HG02970 (cell line): ENCODE results near the gene CEP85L.
A peak's percentile ranks its signal among the peaks of the same experiment; 100 is the strongest.

Experiments
- ATAC-seq: cut with Tn5 transposase; IDR thresholded peaks from one replicate; pipeline ENCODE4 v1.9.1; 2021; ENCODE audit warnings: mild to moderate bottlenecking, moderate library complexity, moderate number of reproducible peaks; ENCODE audit not compliant: unreplicated experiment, low FRiP score

The CEP85L gene

DNA sequence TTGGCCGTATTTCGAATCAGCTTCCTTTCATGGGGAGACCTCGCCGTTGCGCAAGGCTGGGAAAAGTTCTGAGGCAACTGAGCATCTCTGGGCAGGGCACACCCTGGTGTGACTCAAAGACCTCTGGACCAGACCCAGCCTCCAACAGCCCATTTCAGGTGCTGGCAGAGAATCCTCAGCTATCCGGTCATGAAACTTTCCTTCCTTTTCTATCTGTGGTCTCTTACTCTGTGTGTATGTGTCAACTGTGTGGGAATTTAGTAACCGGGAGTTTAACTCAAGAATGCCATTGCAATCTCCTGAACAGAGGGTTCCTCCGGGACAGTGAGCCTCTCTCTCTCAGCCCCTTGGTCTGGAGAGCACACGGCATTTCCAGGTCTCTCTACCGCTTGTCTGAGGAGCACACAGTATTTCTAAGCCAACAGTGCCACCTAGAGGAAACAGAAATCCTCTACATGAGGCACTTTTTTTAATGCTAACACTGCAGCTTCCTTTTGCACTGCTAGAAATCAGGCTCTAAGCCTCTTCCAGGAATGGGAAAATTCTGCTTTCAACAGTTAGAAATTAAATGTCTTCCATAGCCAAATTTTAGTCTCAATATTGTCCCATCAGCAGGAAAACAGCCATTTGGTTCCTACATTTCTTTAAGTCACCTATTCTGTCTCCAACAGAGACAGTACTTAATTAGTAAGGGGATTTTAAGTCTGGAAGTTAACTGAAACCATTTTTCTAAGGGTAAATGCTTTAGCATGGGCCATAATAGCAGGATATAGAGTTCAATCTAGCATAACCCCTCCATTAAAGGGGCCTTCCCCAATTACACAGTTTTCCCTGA, 70.6 kb downstream of the CEP85L start:
- no peak for ATAC-seq

- no peak for ATAC-seq
Observed at GRCh38 chr6:118579786-118580185, 71.6 kb downstream of the CEP85L start.

DNA sequence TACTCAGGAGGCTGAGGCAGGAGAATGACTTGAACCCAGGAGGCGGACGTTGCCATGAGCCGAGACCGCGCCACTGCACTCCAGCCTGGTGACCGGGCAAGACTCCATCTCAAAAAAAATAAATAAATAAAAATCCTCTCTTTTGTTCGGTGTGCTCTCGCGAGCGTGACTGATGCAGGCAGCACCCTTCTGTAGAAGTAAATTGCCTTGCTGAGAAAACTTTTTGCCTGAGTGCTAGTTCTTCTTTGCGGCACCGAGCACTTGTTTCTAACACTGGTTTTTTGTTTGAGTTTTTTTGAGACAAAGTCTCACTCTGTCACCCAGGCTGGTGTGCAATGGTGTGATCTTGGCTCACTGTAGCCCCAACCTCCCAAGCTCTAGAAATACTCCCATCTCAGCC, 72.8 kb downstream of the CEP85L start:
- no peak for ATAC-seq

DNA sequence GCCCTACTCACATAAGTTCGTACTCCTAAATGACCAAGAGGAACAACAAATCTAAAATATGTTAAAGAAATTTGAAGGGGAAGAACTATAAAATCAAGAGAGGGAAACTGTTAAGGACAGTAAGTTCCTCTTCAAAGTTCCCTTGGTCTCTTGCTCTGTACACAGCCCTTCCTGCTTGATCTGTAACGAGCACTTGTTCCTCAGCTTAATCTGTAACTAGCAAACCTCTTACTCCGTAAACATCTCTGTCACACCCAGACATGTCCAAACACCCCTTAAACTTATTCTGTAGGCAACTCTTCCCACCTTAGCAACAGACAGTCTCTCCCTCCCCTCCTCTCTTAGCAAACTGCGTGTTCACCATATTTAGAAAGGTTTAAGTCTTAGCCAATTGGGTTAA, 73.4 kb downstream of the CEP85L start:
- ATAC-seq: no peak

- no peak for ATAC-seq
Observed at GRCh38 chr6:118574051-118574865, 77.1 kb downstream of the CEP85L start.

DNA sequence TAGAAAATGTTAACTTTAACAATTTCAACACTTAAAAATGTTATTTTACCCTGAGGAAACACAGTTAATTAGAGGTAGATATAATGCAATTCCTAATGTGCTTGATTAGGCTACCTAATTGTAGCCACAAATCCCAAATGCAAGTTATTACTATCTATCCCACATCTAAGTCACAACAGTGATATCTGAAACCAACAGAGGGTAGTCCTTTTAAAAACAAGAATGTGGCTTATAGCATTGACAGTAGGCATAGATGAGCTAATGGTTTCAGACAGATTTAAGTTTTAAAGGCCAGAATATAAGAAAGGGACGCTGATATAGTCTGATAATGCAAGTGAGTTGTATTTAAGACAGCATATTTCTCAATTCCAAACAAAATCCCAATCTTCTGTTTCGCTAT, 80.3 kb downstream of the CEP85L start:
- ATAC-seq: no peak

DNA sequence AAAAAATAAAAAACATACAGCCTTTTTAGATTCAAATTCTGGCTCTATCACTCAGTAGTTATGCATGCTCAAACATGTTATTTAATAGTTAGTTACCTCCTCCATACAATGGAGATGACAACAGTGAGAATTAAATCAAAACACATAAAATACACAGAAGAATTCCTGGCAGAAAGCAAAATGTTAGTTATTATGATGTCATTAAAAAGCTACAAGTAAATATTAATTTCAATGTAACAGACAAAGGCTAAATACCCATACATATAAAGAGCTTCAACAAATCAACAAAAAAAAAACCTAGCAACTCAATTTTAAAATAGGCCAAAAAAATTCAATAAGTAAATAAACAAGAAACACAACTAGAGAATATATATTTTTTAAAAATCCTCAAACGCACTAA, 81.9 kb downstream of the CEP85L start:
- no peak for ATAC-seq

DNA sequence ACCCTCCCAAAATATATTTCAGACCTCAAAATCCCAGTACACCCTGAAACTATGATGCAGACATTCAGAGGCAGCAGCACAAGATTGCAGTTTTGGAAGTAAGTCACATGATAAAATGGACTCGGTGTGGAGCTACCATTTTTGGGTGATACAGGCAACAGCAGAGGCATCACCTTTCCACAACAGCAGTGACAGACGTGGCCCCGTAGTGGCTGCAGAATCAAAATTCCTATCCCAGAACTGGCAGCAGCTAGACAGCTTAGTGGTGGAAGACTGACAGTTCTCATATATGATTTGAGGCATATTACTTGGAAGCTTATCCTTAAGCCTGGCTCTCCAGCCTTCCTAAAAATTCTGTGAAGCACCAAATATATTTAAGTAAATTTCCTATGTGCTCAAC, 83.4 kb downstream of the CEP85L start:
- ATAC-seq: no peak

DNA sequence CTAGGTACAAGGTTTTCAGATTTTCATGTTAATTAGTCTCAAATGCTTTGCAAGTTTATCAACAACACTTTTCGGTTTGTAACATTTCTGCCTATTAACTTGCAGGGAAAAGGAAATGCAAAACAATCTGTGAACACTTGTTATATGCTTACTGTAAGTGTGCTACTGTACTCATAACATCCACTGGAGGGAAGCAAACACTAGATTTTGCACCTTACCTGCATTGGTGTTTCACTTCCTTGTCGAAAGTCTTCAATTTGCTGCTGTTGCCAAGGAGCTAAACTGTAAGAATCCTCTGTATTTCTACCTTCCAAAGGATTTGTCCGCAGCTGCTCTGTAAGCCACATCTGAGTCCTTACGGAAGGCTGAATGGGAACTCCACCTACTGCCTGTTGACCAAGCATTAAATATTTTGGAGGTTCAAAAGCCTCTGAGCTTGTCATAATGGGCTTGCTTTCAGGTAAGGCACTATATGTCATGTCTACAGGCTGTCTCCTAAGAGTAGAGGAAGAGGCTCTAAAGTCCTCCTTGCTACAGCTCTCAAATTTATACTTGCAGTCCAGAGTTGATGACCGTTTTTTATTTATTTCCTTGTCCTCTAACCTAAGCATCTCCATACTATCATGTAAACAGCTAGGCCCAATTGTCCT, 86.0 kb downstream of the CEP85L start:
- ATAC-seq: peak; percentile 94

DNA sequence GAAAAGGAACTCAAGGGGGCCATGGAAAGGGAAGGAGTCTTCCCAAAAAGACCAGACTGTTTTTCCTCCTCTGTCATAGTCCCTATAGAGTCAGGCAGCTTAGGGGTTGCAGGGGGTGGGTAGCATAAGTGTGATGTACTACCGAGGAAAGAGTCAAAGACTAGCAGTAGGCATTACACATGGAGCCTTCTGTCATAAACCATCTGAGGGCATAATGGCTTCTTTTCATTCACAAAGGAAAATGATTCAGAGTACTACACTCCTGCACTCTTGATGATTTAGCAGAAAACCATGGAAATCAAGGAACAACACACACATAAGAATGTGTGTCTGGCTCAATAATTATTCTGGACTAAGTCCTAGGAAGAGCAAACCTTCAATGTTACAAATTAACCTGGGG, 88.4 kb downstream of the CEP85L start:
- no peak for ATAC-seq

DNA sequence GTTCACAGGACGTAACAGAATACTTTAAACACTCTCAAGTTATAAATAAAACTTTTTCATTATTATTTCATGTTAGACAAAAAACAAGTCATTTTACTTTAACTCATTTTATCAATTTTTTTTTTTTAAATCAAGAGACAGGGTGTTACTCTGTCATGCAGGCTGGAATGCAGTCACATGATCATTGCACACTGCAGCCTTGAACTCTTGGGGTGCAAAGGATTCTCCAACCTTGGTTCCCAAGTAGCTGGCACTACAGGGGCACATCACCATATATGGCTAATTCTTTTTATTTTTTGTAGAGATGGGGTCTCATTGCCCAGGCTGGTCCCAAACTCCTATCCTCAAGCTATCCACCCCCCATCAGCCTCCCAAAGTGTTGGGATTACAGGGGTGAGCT, 89.1 kb downstream of the CEP85L start:
- ATAC-seq: no peak

DNA sequence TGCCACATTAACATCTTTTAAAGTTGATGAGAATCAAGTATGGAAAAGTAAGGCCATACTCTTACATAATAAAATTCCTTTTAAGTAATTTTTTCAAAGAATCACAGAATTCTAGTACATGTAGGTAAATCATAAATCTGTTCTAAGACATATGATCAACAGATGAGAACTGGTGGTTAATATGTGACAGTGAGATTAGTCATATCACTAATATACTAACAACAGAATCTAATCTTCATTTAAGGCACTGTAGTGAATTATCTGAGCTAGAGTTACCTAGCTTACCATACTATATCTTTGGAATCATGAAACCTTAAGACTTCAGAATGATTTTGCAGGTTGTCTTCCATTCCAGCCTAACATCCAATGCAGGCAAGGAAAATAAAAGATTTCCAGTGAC, 91.7 kb downstream of the CEP85L start:
- ATAC-seq: no peak

DNA sequence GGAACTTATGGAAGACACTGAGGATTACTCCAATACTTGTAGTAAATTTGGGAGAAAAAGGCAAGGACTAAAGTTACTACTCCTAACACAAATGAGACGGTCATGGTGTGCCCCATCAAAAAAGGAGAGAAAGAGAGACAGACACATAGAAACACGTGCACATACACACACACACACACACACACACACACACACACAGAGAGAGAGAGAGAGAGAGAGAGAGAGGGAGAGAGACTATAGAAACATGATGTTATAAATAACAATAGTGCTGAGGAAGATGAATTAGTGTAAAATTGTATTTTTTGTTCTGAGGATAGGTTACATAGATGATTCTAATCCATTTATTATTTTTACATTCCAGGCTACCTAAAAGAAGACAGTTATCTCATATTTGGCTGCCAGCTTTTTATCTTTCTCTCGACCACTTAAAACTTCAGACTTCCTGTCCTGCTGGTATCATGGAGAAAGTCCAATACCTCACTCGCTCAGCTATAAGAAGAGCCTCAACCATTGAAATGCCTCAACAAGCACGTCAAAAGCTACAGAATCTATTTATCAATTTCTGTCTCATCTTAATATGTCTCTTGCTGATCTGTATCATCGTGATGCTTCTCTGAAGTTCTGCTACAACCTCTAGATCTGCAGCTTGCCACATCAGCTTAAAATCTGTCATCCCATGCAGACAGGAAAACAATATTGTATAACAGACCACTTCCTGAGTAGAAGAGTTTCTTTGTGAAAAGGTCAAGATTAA, 92.8 kb downstream of the CEP85L start:
- no peak for ATAC-seq

DNA sequence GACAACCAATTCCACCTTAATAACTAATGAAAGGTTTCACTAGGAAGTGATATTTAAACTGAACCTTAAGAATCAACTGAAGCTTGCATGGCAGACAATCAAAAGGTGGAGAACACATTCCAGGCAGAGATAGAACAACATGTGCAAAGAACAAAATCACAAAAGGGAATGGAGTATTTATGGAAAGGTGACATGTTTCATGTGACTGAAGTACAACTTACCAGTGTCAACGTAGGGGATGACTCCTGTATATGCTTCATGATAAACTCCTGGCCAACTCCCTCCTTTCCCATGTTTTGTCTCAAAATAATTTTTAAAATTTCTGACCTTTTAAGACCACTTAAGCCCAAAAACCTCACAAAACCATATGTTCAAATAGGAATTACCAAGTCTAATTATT, 96.7 kb downstream of the CEP85L start:
- no peak for ATAC-seq

DNA sequence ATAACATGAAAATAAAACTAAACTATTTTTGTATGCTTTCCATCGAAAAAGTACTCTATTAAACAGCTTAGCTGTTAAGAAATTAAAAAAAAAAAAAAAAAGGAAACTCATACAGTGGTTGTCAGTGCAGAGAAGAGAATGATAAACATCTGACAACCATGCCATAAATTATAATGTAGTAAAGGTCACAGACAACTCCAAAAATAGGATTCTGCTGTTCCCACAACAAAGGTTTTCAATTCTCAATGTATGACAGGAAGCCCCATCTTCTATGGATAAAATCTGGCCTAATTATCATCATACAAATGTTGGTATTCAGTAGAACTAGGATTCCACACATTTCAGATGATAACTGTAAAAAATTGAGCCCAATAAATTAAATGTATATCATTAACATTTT, 98.3 kb downstream of the CEP85L start:
- no peak for ATAC-seq

- no peak for ATAC-seq
Observed at GRCh38 chr6:118551063-118552053, 100.0 kb downstream of the CEP85L start.

DNA sequence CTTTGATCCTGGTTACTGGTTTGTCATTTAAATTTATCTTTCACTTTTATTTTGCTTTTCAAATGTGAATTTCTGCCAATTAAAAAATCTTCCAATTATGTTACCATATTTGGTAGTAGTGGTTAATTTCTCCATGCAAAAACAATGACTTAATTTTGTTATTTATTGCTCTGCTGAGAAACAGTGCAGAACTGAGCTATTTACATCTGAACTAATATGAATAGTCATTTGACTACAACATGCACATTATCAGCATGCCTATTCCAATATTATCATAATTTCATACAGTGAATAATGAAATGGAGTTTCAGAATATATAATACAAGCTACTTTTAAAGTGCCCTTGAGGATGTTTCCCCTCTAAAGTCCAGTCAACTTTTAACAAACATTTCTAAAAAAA, 102.8 kb downstream of the CEP85L start:
- no peak for ATAC-seq

DNA sequence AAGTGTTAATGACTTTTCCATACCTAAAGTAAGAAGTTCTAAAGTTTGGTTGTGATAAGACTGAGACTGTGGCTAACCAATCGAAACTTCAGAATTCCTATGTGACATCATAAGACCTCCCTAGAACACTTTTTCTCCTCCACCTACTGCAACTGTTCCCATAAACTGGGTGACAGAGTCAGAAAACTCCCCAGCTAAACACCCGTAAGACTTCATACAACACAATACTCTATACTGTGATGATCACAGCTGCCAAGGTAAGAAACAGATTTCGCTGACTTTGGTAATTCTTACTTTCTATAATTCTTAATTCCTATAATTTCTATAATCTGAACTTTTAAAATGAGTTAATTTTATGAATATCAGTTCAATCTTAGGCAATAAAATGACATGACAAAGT, 103.3 kb downstream of the CEP85L start, which contains the start of gene PLN:
Gene PLN (plus strand): TSS at position 161 of the 400 bp plus-strand sequence. CDS start 10,626 bp downstream, outside the sequence.
- no peak for ATAC-seq

- no peak for ATAC-seq
Observed at GRCh38 chr6:118546880-118547218, 104.5 kb downstream of the CEP85L start.
